DOHH2 (cell line): ENCODE results near the gene TMEM50B.

ENCODE experiments used
- H3F3A ChIP-seq: fragments of 200-600 bp; sonication (generic), shearing (Covaris generic); 2 replicates; pipeline ENCODE4 v1.6.0; 2016; ENCODE audit warnings: antibody characterized with exemption, mild to moderate bottlenecking; ENCODE audit not compliant: control insufficient read depth, insufficient read depth
- H3K27ac ChIP-seq: fragments of 200-600 bp; sonication (generic); 2 replicates; pipeline ENCODE4 v1.5.1; 2014; ENCODE audit warnings: low read depth, mild to moderate bottlenecking, low read length, moderate library complexity
- H3K27me3 ChIP-seq: fragments of 200-600 bp; sonication (generic); 2 replicates; pipeline ENCODE4 v1.6.1; 2014; ENCODE audit warnings: mild to moderate bottlenecking, low read length, mixed read lengths; ENCODE audit not compliant: control insufficient read depth
- H3K36me3 ChIP-seq: fragments of 200-600 bp; sonication (generic); 2 replicates; pipeline ENCODE4 v1.6.1; 2014; ENCODE audit warnings: mild to moderate bottlenecking, low read length, moderate library complexity, mixed read lengths; ENCODE audit not compliant: control insufficient read depth
- H3K4me1 ChIP-seq: fragments of 200-600 bp; sonication (generic); 2 replicates; pipeline ENCODE4 v1.6.1; 2014; ENCODE audit warnings: mild to moderate bottlenecking, low read length, mixed read lengths; ENCODE audit not compliant: control insufficient read depth
- H3K4me2 ChIP-seq: fragments of 200-600 bp; sonication (generic); 2 replicates; pipeline ENCODE4 v1.6.0; 2014; ENCODE audit warnings: mild to moderate bottlenecking, low read length, moderate library complexity
- H3K4me3 ChIP-seq: fragments of 200-600 bp; sonication (generic); 2 replicates; pipeline ENCODE4 v1.5.1; 2014; ENCODE audit warnings: mild to moderate bottlenecking, low read length, mixed read lengths
- H3K79me2 ChIP-seq: fragments of 200-600 bp; sonication (generic); 2 replicates; pipeline ENCODE4 v1.6.1; 2014; ENCODE audit warnings: mild to moderate bottlenecking, low read length, mixed read lengths; ENCODE audit not compliant: control insufficient read depth
- H3K9me2 ChIP-seq: fragments of 200-600 bp; sonication (generic); replicated peaks from 2 replicates; pipeline ENCODE4 v1.6.1; 2014; ENCODE audit warnings: mild to moderate bottlenecking, low read length, mixed read lengths; ENCODE audit not compliant: control insufficient read depth
- H3K9me3 ChIP-seq: fragments of 200-600 bp; sonication (generic); 2 replicates; pipeline ENCODE4 v1.6.1; 2014; ENCODE audit warnings: antibody characterized with exemption, low read length, mixed read lengths; ENCODE audit not compliant: control insufficient read depth, insufficient read depth
- H4K20me1 ChIP-seq: fragments of 200-600 bp; sonication (generic); 2 replicates; pipeline ENCODE4 v1.6.0; 2014; ENCODE audit warnings: low read depth, mild to moderate bottlenecking, antibody characterized with exemption, low read length, moderate library complexity; ENCODE audit not compliant: control insufficient read depth, insufficient read depth
- CTCF ChIP-seq: fragments of 200-600 bp; sonication (generic); IDR thresholded peaks from one replicate; pipeline ENCODE4 v1.5.1; 2014; ENCODE audit warnings: antibody characterized with exemption, mild to moderate bottlenecking, low read depth, low read length; ENCODE audit not compliant: poor library complexity, severe bottlenecking
- EZH2phosphoT487 ChIP-seq: fragments of 200-600 bp; sonication (generic); IDR thresholded peaks from 2 replicates; pipeline ENCODE4 v1.6.1; 2017; ENCODE audit warnings: borderline replicate concordance, mild to moderate bottlenecking, antibody characterized with exemption, low read length, moderate library complexity, mixed read lengths

The TMEM50B gene

GRCh38 chr21:33495743-33496142 is 16.0 kb upstream of the TMEM50B start:
- no peak overlapping the region for H3K4me3 ChIP-seq
- H3F3A ChIP-seq = 0 out of 2 replicates have a peak, but pooled peaks cover 4% of the 10 kb centered on the region
- no peak for TF ChIP-seq EZH2phosphoT487
- no peak for TF ChIP-seq CTCF
- H3K27me3 ChIP-seq = no peaks in the 10 kb centered on the region
- no peak overlapping the region for H3K4me2 ChIP-seq
- H3K27ac ChIP-seq = no peak overlapping the region
- no peaks in the 10 kb centered on the region for H3K36me3 ChIP-seq
- no peaks in the 10 kb centered on the region for H3K9me2 ChIP-seq
- no peaks in the 10 kb centered on the region for H3K79me2 ChIP-seq
- H4K20me1 ChIP-seq = no peaks in the 10 kb centered on the region
- no peaks in the 10 kb centered on the region for H3K9me3 ChIP-seq
- H3K4me1 ChIP-seq = peaks cover 10% of the 10 kb centered on the region

- H3K27me3 ChIP-seq = 0 out of 2 replicates have a peak, but pooled peaks cover 5% of the 10 kb centered on the region
- H3K9me3 ChIP-seq = no peaks in the 10 kb centered on the region
- no peak overlapping the region for H3K4me2 ChIP-seq
- no peaks in the 10 kb centered on the region for H4K20me1 ChIP-seq
- H3K4me3 ChIP-seq = no peak overlapping the region
- H3K36me3 ChIP-seq = no peaks in the 10 kb centered on the region
- no peaks in the 10 kb centered on the region for H3K79me2 ChIP-seq
- H3K27ac ChIP-seq = no peak overlapping the region
- H3F3A ChIP-seq = no peaks in the 10 kb centered on the region
- TF ChIP-seq CTCF (no peak), EZH2phosphoT487 (no peak)
- no peaks in the 10 kb centered on the region for H3K9me2 ChIP-seq
- H3K4me1 ChIP-seq = peaks cover 11% of the 10 kb centered on the region
Measured at GRCh38 chr21:33493756-33494155, 14.0 kb upstream of the TMEM50B start.

- H3K4me2 ChIP-seq = peak overlapping the region; percentile 87
- TF ChIP-seq EZH2phosphoT487 (no peak), CTCF (no peak)
Measured at GRCh38 chr21:33492571-33492970, 12.8 kb upstream of the TMEM50B start.

More at GRCh38 chr21:33492571-33492970, 12.8 kb upstream of the TMEM50B start:
- Histone ChIP-seq H3K4me1 (peaks cover 11% of the 10 kb centered on the region), H3K27me3 (0 out of 2 replicates have a peak, but pooled peaks cover 5% of the 10 kb centered on the region), H4K20me1 (no peaks in the 10 kb centered on the region), H3F3A (no peaks in the 10 kb centered on the region), H3K9me3 (no peaks in the 10 kb centered on the region), H3K36me3 (no peaks in the 10 kb centered on the region), H3K9me2 (no peaks in the 10 kb centered on the region), H3K27ac (no peak overlapping the region), H3K4me3 (no peak overlapping the region), H3K79me2 (no peaks in the 10 kb centered on the region)
